ENCODE data around the gene RNF19B. TPM values are rescaled to one million over a fixed set of nuclear protein-coding genes. Genes with fewer than 3 reads are reported as not detected.

The RNF19B gene
- total RNA-seq, 2 donors from 2014 or later, result 7.5 to 19.8 TPM

DNA sequence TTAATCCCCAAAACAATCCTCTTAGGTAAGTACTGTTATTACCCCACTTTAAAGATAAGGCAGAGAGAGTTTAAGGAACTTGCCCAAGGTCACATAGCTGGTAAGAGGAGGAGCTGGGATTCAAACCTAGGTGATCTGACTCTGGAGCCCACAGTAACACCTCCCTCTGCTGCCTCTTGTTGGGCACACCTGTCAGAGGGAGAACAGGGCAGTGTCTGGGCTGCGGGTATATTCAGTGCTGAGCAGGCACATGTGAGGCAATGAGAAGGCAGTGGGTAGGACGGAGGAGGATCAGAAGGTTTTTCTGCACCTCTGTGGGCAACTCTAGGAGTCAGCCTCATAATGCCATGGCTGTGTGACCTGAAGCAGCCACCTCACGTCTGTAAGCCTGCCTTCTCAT lies 76.5 kb downstream of the RNF19B start:
- Histone ChIP-seq H3K27ac (no peak overlapping the region), H3K27me3 (peaks cover 0 to 14% of the 10 kb centered on the region in 2 donors), H3K4me1 (peaks cover 16% of the 10 kb centered on the region), H3K36me3 (replicated peaks in 1 of 2; ENCODE audit: insufficient read depth in 1 of 2, low read depth in 2 of 2) (no peaks in the 10 kb centered on the region), H3K9me3 (no peaks in the 10 kb centered on the region), H3K4me3 (no peak overlapping the region)
- intact Hi-C loops (cut with DNase I), result no loop called here
- ATAC-seq (no peak), DNase-seq (no peak)
- no peak for TF ChIP-seq CTCF (IDR thresholded peaks at IDR 0.05)
- WGBS, 2 donors, result 32 to 49% methylated on average over 3 of the region's 3 CpGs

GRCh38 chr1:32887623-32888022 lies 77.0 kb downstream of the RNF19B start:
- peaks cover 0 to 14% of the 10 kb centered on the region in 2 donors for H3K27me3 ChIP-seq
- DNase-seq (no peak), ATAC-seq (no peak)
- H3K4me1 ChIP-seq, result peaks cover 11% of the 10 kb centered on the region
- H3K4me3 ChIP-seq, result no peak overlapping the region
- no peak for TF ChIP-seq CTCF (IDR thresholded peaks at IDR 0.05)
- 61 to 67% methylated on average over 12 of the region's 12 CpGs for WGBS, 2 donors
- no peaks in the 10 kb centered on the region for H3K9me3 ChIP-seq
- no peak overlapping the region for H3K27ac ChIP-seq
- no peaks in the 10 kb centered on the region for H3K36me3 ChIP-seq (replicated peaks in 1 of 2; ENCODE audit: insufficient read depth in 1 of 2, low read depth in 2 of 2)
- intact Hi-C loops (cut with DNase I), result no loop called here

- Histone ChIP-seq H3K9me3 (no peaks in the 10 kb centered on the region), H3K27ac (no peak overlapping the region), H3K4me3 (no peak overlapping the region), H3K27me3 (peaks cover 0 to 14% of the 10 kb centered on the region in 2 donors), H3K36me3 (replicated peaks in 1 of 2; ENCODE audit: insufficient read depth in 1 of 2, low read depth in 2 of 2) (no peaks in the 10 kb centered on the region), H3K4me1 (peaks cover 14% of the 10 kb centered on the region)
- intact Hi-C loops (cut with DNase I), result no loop called here
- no peak for ATAC-seq
- 30 to 40% methylated on average over 18 to 19 of the region's 19 CpGs for WGBS, 2 donors
- TF ChIP-seq POLR2A (IDR thresholded peaks at IDR 0.05) (no peak), CTCF (IDR thresholded peaks at IDR 0.05) (no peak)
- DNase-seq, result no peak
Measured at GRCh38 chr1:32886828-32887414, 77.7 kb downstream of the RNF19B start.

Other genes starting within 250 kb of the RNF19B start
- 10 to 100 TPM; 40.2 to 76.8 TPM for gene YARS1, start 147.5 kb downstream of the RNF19B start, total RNA-seq
- gene S100PBP, start 147.2 kb downstream of the RNF19B start, total RNA-seq, result 10 to 100 TPM; 15.6 to 27.0 TPM
- gene FNDC5, start 93.9 kb downstream of the RNF19B start, total RNA-seq, result not detected
- not detected for gene HPCA, start 78.3 kb downstream of the RNF19B start, total RNA-seq
- gene TMEM54, start 63.4 kb downstream of the RNF19B start, total RNA-seq, result 10 to 100 TPM; 40.2 to 41.2 TPM
- 100 to 1,000 TPM in 1 of 2 donors, 10 to 100 TPM in 1; 76.8 to 533 TPM for gene AK2, start 72.1 kb upstream of the RNF19B start, total RNA-seq
- 1 to 10 TPM; 1.0 to 1.6 TPM for gene AZIN2, start 116.3 kb upstream of the RNF19B start, total RNA-seq
- gene TRIM62, start 217.2 kb upstream of the RNF19B start, total RNA-seq, result 1 to 10 TPM; 4.7 to 7.3 TPM

Data from body of pancreas (tissue), 4 donors.